Left renal cortex interstitium (tissue), 4 donors: Measurements from ENCODE around the gene YY1AP1. TPM values are rescaled to one million over a fixed set of nuclear protein-coding genes. Genes with fewer than 3 reads are reported as not detected.
"Not testable (repeated sequence)": the region's sequence is repeated elsewhere in the genome, so short reads cannot be mapped to it uniquely, and the experiment has no call there.

Experiments used
- DNase-seq, 4 donors: peaks; one replicate each; pipeline ENCODE4 v3.0.0-alpha.2; 2013; ENCODE audit warnings: low read depth in 4 of 4, low spot score in 2 of 4, missing footprints in 1 of 4
- polyA plus RNA-seq, 4 donors: library from polyadenylated mRNA; unstranded; fragments of 120-200 nt; gene quantifications; one replicate each; pipeline ENCODE4 v1.2.1, GENCODE V29; 2013; ENCODE audit not compliant: insufficient read length in 4 of 4

The YY1AP1 gene
- polyA plus RNA-seq, 4 donors = 60.8 to 81.6 (median 72.5) TPM

GRCh38 chr1:155697046-155697445 lies 8.5 kb upstream of the YY1AP1 start:
- no peak for DNase-seq

DNA sequence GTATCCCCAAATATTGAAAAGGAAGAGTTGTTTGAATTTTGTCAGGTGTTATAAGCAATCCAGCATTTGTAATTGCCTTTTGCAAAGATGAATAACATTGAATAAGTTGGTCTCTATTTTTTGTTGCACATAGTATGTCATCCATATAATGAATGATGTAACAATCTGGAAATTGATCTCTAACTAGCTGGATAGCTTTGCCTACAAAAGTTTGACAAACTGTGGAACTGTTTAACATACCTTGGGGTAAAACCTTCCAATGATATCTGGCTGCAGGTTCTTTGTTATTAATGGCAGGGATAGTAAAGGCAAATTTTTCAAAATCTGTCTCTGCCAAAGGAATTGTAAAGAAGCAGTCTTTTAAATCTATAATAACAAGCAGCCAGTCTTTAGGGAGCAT lies 8.0 kb upstream of the YY1AP1 start:
- no peak for DNase-seq

- DNase-seq = no peak
Observed at GRCh38 chr1:155695608-155696007, 7.0 kb upstream of the YY1AP1 start.

GRCh38 chr1:155695072-155695471 lies 6.5 kb upstream of the YY1AP1 start:
- no peak for DNase-seq

DNA sequence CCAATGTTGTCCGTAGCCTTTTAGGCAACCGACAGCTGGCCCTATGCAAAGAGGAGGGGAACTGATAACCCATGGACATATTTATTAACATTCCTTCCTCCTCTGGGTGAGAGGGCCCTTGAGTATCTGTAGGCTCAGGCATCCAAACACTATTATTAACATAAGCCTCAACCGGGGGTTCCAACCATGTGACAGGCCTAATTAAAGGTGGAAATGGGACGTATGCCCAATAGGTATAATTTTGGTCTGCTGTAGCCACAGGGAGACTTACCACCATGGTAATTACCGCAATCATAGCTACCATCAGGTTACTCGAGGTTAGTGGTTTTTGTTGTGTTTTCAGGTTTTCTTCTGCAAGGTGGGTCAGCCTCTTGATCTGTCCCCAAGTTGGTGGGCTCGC lies 5.6 kb upstream of the YY1AP1 start:
- DNase-seq = no peak

GRCh38 chr1:155691992-155692528 lies 3.5 kb upstream of the YY1AP1 start:
- no peak for DNase-seq

DNA sequence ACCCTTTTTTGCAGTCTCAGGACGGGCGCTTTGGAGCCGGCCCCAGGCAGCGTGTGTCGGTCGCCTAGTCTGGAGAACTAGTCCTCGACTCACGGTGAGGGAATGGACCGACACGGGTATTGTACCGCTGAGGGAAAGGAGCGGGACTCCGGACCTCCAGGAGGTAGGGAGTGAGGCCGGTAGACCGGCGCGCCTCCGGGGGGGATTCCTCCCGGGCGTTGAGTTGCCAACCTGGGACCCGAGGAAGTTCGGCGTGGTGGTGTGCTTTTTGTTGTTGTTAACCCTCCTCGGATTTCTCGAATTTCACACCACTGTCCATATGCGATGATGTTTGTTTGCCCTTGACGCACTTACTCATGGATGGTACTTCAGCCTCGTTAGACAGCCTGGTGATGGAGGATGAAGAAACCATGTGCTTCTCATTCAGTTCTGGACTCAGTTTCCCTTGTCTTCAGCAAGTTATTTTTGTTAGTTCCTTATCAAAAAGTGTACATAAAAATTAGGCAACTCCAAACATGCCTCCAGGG lies 570 bp upstream of the YY1AP1 start, which contains the start of gene DAP3:
Gene DAP3 (plus strand): TSS at position 11 of the 527 bp plus-strand sequence. CDS start 20,689 bp downstream, outside the sequence.
- not testable (repeated sequence) for DNase-seq

DNA sequence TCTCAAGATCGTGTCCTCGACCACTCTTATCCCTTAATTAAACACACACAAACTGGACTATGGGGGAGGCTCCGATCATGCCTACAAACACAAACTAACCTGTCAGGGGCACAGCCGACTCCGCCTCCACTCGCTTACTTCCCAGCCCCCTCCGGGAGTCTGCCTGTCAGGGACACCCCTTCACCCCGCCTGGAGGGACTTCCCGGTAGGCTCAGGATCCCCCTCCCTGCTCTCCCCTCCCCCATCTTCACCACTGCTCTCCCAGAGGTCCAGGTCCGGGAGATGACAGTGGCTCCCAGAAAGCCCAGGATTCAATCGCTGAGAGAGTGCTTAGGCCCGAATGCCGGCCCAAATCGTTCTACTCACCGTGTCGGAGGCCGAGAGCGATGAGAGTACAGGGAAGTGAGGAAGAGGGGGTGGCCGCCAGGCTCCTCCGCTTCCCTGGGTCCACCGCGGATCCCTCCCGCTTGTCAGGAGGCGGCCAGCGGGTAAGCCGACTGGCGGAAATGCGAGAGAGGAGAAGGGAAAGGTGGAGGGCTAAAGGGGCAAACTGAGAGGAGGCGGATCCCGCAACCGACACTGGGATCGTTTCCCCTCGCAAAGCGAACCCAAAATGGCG lies 760 bp downstream of the YY1AP1 start:
- not testable (repeated sequence) for DNase-seq

DNA sequence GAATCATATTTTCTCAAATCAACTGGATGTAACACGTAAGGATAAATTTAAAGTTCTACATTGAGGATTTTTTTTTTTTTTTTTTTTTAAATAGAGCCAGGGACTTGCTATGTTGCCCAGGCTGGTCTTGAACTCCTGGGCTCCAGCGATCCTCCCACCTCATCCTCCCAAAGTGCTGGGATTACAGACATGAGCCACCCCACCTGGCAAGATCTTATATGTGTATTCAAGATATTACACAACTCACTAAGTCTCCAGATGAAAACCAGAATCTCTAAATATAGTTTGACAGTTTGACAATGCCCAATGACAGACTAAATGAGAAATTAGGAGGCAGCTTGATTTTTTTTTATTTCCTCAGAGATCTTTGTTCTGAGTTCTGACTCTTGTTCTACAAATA lies 6.8 kb downstream of the YY1AP1 start:
- DNase-seq = no peak

GRCh38 chr1:155680531-155680930 lies 8.0 kb downstream of the YY1AP1 start:
- no peak for DNase-seq

- not testable (repeated sequence) for DNase-seq
Observed at GRCh38 chr1:155678992-155679391, 9.6 kb downstream of the YY1AP1 start.

GRCh38 chr1:155678027-155678426 lies 10.5 kb downstream of the YY1AP1 start:
- DNase-seq = no peak

DNA sequence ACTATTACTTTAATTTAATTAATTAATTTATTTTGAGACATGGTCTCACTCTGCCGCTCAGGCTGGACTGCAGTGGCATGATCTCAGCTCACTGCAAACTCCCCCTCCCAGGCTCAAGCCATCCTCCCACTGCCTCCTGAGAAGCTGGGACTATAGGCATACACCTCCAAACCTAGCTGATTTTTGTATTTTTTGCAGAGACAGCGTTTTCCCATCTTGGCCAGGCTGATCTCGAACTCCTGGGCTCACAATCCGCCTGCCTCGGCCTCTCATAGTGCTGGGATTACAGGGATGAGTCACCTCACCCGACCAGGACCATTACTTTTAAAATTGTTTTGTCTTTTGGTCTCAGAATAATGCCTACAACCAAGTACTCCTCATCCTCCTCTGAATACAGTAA lies 15.6 kb downstream of the YY1AP1 start:
- DNase-seq = no peak

GRCh38 chr1:155671750-155672149 lies 16.8 kb downstream of the YY1AP1 start:
- DNase-seq = no peak

GRCh38 chr1:155669233-155670162 lies 19.1 kb downstream of the YY1AP1 start:
- no peak for DNase-seq

GRCh38 chr1:155661239-155661638 lies 27.3 kb downstream of the YY1AP1 start:
- not testable (repeated sequence) for DNase-seq

GRCh38 chr1:155657463-155657862 lies 31.1 kb downstream of the YY1AP1 start:
- no peak for DNase-seq

- DNase-seq = no peak
Observed at GRCh38 chr1:155652951-155653350, 35.6 kb downstream of the YY1AP1 start.

DNA sequence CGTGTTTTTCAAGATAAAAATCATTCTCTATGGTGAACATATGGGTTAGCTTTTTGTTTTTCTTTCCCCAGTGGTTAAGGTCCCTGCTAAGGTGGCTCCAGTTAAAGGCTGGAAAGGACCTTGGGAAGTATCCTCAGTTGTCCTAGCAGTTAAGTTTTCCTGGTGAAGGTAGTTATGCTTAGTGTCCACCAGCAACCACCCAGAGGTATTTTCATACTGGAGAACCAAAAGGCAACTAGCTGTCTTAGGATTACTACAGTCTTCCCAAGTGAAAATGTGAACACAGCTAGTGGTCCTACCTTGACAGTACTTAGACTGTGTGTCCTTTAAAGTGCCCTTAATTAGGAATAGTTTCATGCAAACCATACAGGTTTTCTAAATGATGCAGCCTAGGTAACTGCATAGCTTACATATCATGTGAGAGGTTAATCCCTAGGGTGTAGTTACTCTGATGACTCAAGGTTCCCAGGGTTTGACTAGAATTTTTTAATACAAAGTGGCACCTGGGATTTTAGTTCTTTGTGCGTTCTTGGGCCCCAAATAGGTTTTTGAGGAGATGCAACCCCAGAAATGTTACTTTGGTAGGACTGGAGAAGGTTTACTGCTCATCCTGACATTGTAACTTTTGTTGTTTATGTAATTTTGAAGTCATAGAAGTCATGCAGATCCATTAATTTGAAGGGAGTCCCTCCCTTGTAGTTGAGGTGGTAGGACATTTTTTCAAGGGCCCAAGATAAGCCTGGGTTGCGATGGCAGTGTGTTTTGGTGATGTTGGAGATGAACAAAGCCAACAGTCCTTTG lies 36.5 kb downstream of the YY1AP1 start:
- no peak for DNase-seq

GRCh38 chr1:155650231-155650757 lies 38.3 kb downstream of the YY1AP1 start:
- DNase-seq = no peak
